Keratinocyte (primary cell): ENCODE measurements around the gene FXYD2. TPM values are rescaled to one million over a fixed set of nuclear protein-coding genes. Genes with fewer than 3 reads are reported as not detected.

ENCODE experiments used
- DNase-seq: peaks from one replicate; pipeline ENCODE4 v3.0.0-alpha.2; 2011; ENCODE audit warnings: low read depth, missing footprints, low spot score
- FAIRE-seq: peaks from 2 replicates; lab custom pipeline; 2011; peaks lifted over from hg19 to GRCh38; lab: Jason Lieb, UNC
- H2AFZ ChIP-seq: 2 replicates; pipeline ENCODE4 v1.6.0; 2012; ENCODE audit warnings: low read length, control low read depth, inconsistent platforms; ENCODE audit not compliant: control insufficient read depth
- H3K27ac ChIP-seq: 2 replicates; pipeline ENCODE4 v1.5.1; 2011; ENCODE audit warnings: low read length; ENCODE audit not compliant: control insufficient read depth, insufficient read depth
- H3K27me3 ChIP-seq: 3 replicates; pipeline ENCODE4 v1.6.0; 2011; ENCODE audit warnings: low read length; ENCODE audit not compliant: control insufficient read depth, insufficient read depth; ENCODE audit errors: extremely low read depth
- H3K36me3 ChIP-seq, 2 experiments: 2 replicates in 1 of 2; 3 replicates in 1 of 2; pipeline ENCODE4 v1.5.1; 2011; ENCODE audit warnings: low read length in 2 of 2, mild to moderate bottlenecking in 1 of 2; ENCODE audit not compliant: control insufficient read depth in 2 of 2, insufficient read depth in 2 of 2; ENCODE audit errors: extremely low read depth in 1 of 2
- H3K4me1 ChIP-seq: 3 replicates; pipeline ENCODE4 v1.5.1; 2011; ENCODE audit warnings: low read length; ENCODE audit not compliant: control insufficient read depth, insufficient read depth; ENCODE audit errors: extremely low read depth
- H3K4me2 ChIP-seq: 3 replicates; pipeline ENCODE4 v1.6.0; 2011; ENCODE audit warnings: low read depth, low read length; ENCODE audit not compliant: control insufficient read depth, insufficient read depth; ENCODE audit errors: extremely low read depth
- H3K4me3 ChIP-seq, 3 experiments: fragments of 200-600 bp in 1 of 3; sonication (generic) in 1 of 3; 2 replicates in 2 of 3; 3 replicates in 1 of 3; pipeline ENCODE4 v1.5.1; 2011 to 2016; ENCODE audit warnings: low read length in 3 of 3, mild to moderate bottlenecking in 3 of 3, control low read depth in 2 of 3, inconsistent platforms in 1 of 3, low read depth in 1 of 3, mixed read lengths in 1 of 3, mixed run types in 1 of 3, moderate library complexity in 1 of 3; ENCODE audit not compliant: control insufficient read depth in 2 of 3, insufficient read depth in 2 of 3; ENCODE audit errors: extremely low read depth in 1 of 3
- H3K79me2 ChIP-seq: 2 replicates; pipeline ENCODE4 v1.6.0; 2012; ENCODE audit warnings: low read length; ENCODE audit not compliant: control insufficient read depth, insufficient read depth
- H3K9ac ChIP-seq: 3 replicates; pipeline ENCODE4 v1.6.0; 2011; ENCODE audit warnings: low read length; ENCODE audit not compliant: control insufficient read depth, insufficient read depth; ENCODE audit errors: extremely low read depth
- H3K9me1 ChIP-seq: 3 replicates; pipeline ENCODE4 v1.6.0; 2011; ENCODE audit warnings: low read length; ENCODE audit not compliant: control insufficient read depth, insufficient read depth; ENCODE audit errors: extremely low read depth
- H3K9me3 ChIP-seq: 2 replicates; pipeline ENCODE4 v1.5.1; 2012; ENCODE audit warnings: low read depth, low read length; ENCODE audit not compliant: control insufficient read depth
- H4K20me1 ChIP-seq: 3 replicates; pipeline ENCODE4 v1.6.0; 2011; ENCODE audit warnings: low read length; ENCODE audit not compliant: control insufficient read depth, insufficient read depth; ENCODE audit errors: extremely low read depth
- CTCF ChIP-seq, 3 experiments: IDR thresholded peaks in 1 of 3; conservative IDR thresholded peaks in 1 of 3; optimal IDR thresholded peaks in 1 of 3; 2 replicates in 2 of 3; 3 replicates in 1 of 3; pipeline versions ENCODE3 to v1.5.1; 2011; ENCODE audit warnings: low read length in 3 of 3, mild to moderate bottlenecking in 3 of 3, moderate library complexity in 2 of 3, control low read depth in 1 of 3, inconsistent platforms in 1 of 3; ENCODE audit not compliant: insufficient read depth in 2 of 3; ENCODE audit errors: extremely low read depth in 1 of 3
- EZH2 ChIP-seq: IDR thresholded peaks from one replicate; pipeline ENCODE4 v1.6.1; 2012; ENCODE audit warnings: inconsistent platforms, mild to moderate bottlenecking, low read length, moderate library complexity
- dilution Hi-C: fragments of 300-500 bp; cut with MboI; formaldehyde crosslinking; loops from one replicate; pipeline ENCODE4 v1.7.0; 2020; ENCODE audit warnings: low sequenced_read_pairs; ENCODE audit not compliant: extremely low pct_ligation_motif_present
- polyA plus RNA-seq, 5 experiments: library from polyadenylated mRNA; depleted of rRNA in 3 of 5; stranded (reverse) in 3 of 5; stranded (forward) in 1 of 5; unstranded in 1 of 5; fragments of >200 nt; gene quantifications; 1 replicate in 1 of 5; 2 replicates in 3 of 5; 3 replicates in 1 of 5; pipeline versions ENCODE4 v1.2.1 to v1.2.3, GENCODE V29; 2011 to 2012; ENCODE audit warnings: missing spikeins in 2 of 5, low read depth in 1 of 5, low replicate concordance in 1 of 5

The FXYD2 gene
- polyA plus RNA-seq, 1 donor (not counting 4 experiments of a cell fraction or from before 2014, with no cell fraction given): not detected

DNA sequence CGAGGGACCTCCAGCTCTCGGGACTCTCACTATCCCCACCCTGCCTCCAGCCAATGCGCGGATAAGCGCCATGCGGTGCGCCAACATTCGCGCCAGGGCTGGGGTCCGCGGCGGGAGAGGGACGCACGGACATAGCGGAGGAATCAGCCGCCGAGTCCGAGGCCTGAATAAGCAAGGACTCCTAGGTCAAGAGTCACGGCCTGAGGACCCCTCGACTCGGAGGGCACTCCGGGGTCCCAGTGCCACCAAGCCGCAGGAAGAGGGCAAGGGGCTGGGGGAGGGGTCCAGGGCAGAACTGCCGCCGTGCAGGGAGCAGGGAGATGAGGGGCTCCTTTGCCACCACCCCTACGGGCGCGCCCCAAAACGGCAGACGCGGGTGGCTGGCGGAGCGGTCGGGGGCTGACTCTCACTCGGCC lies 28.1 kb downstream of the FXYD2 start:
- no peak for DNase-seq
- Histone ChIP-seq H3K79me2 (no peaks in the 10 kb centered on the region), H2AFZ (no peak overlapping the region), H3K4me1 (peaks cover 6% of the 10 kb centered on the region), H3K9me1 (no peaks in the 10 kb centered on the region), H3K27ac (no peak overlapping the region), H3K4me2 (peak overlapping the region; percentile 41), H4K20me1 (no peaks in the 10 kb centered on the region), H3K36me3 (no peaks in the 10 kb centered on the region), H3K9me3 (no peaks in the 10 kb centered on the region), H3K9ac (no peak overlapping the region), H3K4me3 (peak overlapping the region in 1 of 3 experiments; percentile 22), H3K27me3 (peaks cover 76% of the 10 kb centered on the region)
- dilution Hi-C loops: no loop called here
- TF ChIP-seq EZH2 (no peak), CTCF (optimal IDR thresholded peaks at IDR 0.05 in 1 of 3, IDR thresholded peaks at IDR 0.05 in 1 of 3, conservative IDR thresholded peaks at IDR 0.05 in 1 of 3; ENCODE audit: extremely low read depth in 1 of 3, insufficient read depth in 2 of 3, low read length in 3 of 3) (no peak)
- no peak for FAIRE-seq

GRCh38 chr11:117795638-117796455 lies 28.7 kb downstream of the FXYD2 start:
- TF ChIP-seq CTCF (optimal IDR thresholded peaks at IDR 0.05 in 1 of 3, IDR thresholded peaks at IDR 0.05 in 1 of 3, conservative IDR thresholded peaks at IDR 0.05 in 1 of 3; ENCODE audit: extremely low read depth in 1 of 3, insufficient read depth in 2 of 3, low read length in 3 of 3) (no peak), EZH2 (peak; percentile 88)
- Histone ChIP-seq H2AFZ (no peak overlapping the region), H3K4me1 (peaks cover 6% of the 10 kb centered on the region), H3K4me2 (peak overlapping the region; percentile 41), H3K9me1 (no peaks in the 10 kb centered on the region), H3K27me3 (peaks cover 78% of the 10 kb centered on the region), H3K27ac (no peak overlapping the region), H3K9me3 (no peaks in the 10 kb centered on the region), H3K79me2 (no peaks in the 10 kb centered on the region), H3K36me3 (no peaks in the 10 kb centered on the region), H4K20me1 (no peaks in the 10 kb centered on the region), H3K4me3 (peak overlapping the region in 1 of 3 experiments; percentile 5), H3K9ac (no peak overlapping the region)
- dilution Hi-C loops: no loop called here
- DNase-seq (no peak), FAIRE-seq (no peak)
